Lower lobe of right lung (tissue), 2 donors: Measurements from ENCODE around the gene GATAD2B. TPM values are rescaled to one million over a fixed set of nuclear protein-coding genes. Genes with fewer than 3 reads are reported as not detected.

Experiments used
- ATAC-seq, 2 donors: fragments of 200-7000 bp; cut with Tn5 transposase; one replicate each; pipeline ENCODE4 v1.9.1; 2020 to 2022; ENCODE audit warnings: mild to moderate bottlenecking in 2 of 2, moderate library complexity in 2 of 2
- DNase-seq: peaks from one replicate; pipeline ENCODE4 v3.0.0-alpha.2; 2020
- H3K27ac ChIP-seq: fragments of 200-600 bp; one replicate; pipeline ENCODE4 v1.8.0; 2022
- H3K27me3 ChIP-seq: fragments of 200-600 bp; one replicate; pipeline ENCODE4 v1.8.0; 2022; ENCODE audit warnings: low read depth
- H3K36me3 ChIP-seq: fragments of 200-600 bp; one replicate; pipeline ENCODE4 v1.8.0; 2022; ENCODE audit warnings: mild to moderate bottlenecking
- H3K4me1 ChIP-seq: fragments of 200-600 bp; one replicate; pipeline ENCODE4 v1.8.0; 2022
- H3K4me3 ChIP-seq: fragments of 200-600 bp; one replicate; pipeline ENCODE4 v1.8.0; 2022; ENCODE audit warnings: mild to moderate bottlenecking
- H3K9me3 ChIP-seq: fragments of 200-600 bp; one replicate; pipeline ENCODE4 v1.8.0; 2022
- CTCF ChIP-seq: fragments of 200-600 bp; IDR thresholded peaks from one replicate; pipeline ENCODE4 v1.8.0; 2022; ENCODE audit warnings: antibody characterized with exemption, mild to moderate bottlenecking
- intact Hi-C: fragments of 100-400 bp; cut with DNase I; formaldehyde crosslinking; loops from one replicate; pipeline ENCODE4 v1.11.0; 2022
- total RNA-seq: library from RNA; stranded (reverse); fragmentation: NEBNext Ultra II Directional; extraction: Animal tissue kit (Norgen Biotek cat#: 25700); gene quantifications from one replicate; pipeline ENCODE4 v1.2.1, GENCODE V29; 2021
- donor health status: DM: no; HTN: yes; CAD: no; lungs with severe emphysema.

The GATAD2B gene
- total RNA-seq, 1 donor from 2014 or later: 50.2 TPM

- no peaks in the 10 kb centered on the region for H3K9me3 ChIP-seq
- H3K4me1 ChIP-seq: peaks cover 10% of the 10 kb centered on the region
- intact Hi-C loops: no loop called here
- no peak overlapping the region for H3K27ac ChIP-seq
- no peak overlapping the region for H3K4me3 ChIP-seq
- H3K27me3 ChIP-seq: no peaks in the 10 kb centered on the region
- ATAC-seq (no peak), DNase-seq (no peak)
- no peak for TF ChIP-seq CTCF
- peaks cover 97% of the 10 kb centered on the region for H3K36me3 ChIP-seq
Measured at GRCh38 chr1:153938996-153939395, 16.2 kb upstream of the GATAD2B start.

GRCh38 chr1:153937331-153937730 lies 14.6 kb upstream of the GATAD2B start:
- Histone ChIP-seq H3K4me1 (no peaks in the 10 kb centered on the region), H3K4me3 (no peak overlapping the region), H3K36me3 (peaks cover 100% of the 10 kb centered on the region), H3K27me3 (no peaks in the 10 kb centered on the region), H3K9me3 (no peaks in the 10 kb centered on the region), H3K27ac (no peak overlapping the region)
- DNase-seq (no peak), ATAC-seq (no peak)
- TF ChIP-seq CTCF: no peak
- intact Hi-C loops: no loop called here

GRCh38 chr1:153936011-153936802 lies 13.4 kb upstream of the GATAD2B start:
- H3K4me1 ChIP-seq: no peaks in the 10 kb centered on the region
- no peak for DNase-seq
- no peaks in the 10 kb centered on the region for H3K9me3 ChIP-seq
- no peak overlapping the region for H3K27ac ChIP-seq
- ATAC-seq: no peak
- no peak overlapping the region for H3K4me3 ChIP-seq
- intact Hi-C loops: no loop called here
- H3K27me3 ChIP-seq: no peaks in the 10 kb centered on the region
- peaks cover 95% of the 10 kb centered on the region for H3K36me3 ChIP-seq
- TF ChIP-seq CTCF: no peak

- DNase-seq: no peak
- H3K4me1 ChIP-seq: no peaks in the 10 kb centered on the region
- no peaks in the 10 kb centered on the region for H3K9me3 ChIP-seq
- no peaks in the 10 kb centered on the region for H3K27me3 ChIP-seq
- H3K4me3 ChIP-seq: no peak overlapping the region
- peaks cover 95% of the 10 kb centered on the region for H3K36me3 ChIP-seq
- no peak for ATAC-seq
- H3K27ac ChIP-seq: no peak overlapping the region
- TF ChIP-seq CTCF: no peak
- intact Hi-C loops: no loop called here
Measured at GRCh38 chr1:153934746-153935145, 12.0 kb upstream of the GATAD2B start.

GRCh38 chr1:153933955-153934354 lies 11.2 kb upstream of the GATAD2B start:
- no peak for TF ChIP-seq CTCF

More at GRCh38 chr1:153933955-153934354, 11.2 kb upstream of the GATAD2B start:
- H3K27me3 ChIP-seq: no peaks in the 10 kb centered on the region
- no peak for DNase-seq
- intact Hi-C loops: no loop called here
- H3K36me3 ChIP-seq: peaks cover 94% of the 10 kb centered on the region
- no peak for ATAC-seq
- H3K4me1 ChIP-seq: peaks cover 2% of the 10 kb centered on the region
- no peak overlapping the region for H3K4me3 ChIP-seq
- no peaks in the 10 kb centered on the region for H3K9me3 ChIP-seq
- no peak overlapping the region for H3K27ac ChIP-seq
